ENCODE data around the gene HGS.
"Not testable (repeated sequence)": the region's sequence is repeated elsewhere in the genome, so short reads cannot be mapped to it uniquely, and the experiment has no call there.

HGS gene

DNA sequence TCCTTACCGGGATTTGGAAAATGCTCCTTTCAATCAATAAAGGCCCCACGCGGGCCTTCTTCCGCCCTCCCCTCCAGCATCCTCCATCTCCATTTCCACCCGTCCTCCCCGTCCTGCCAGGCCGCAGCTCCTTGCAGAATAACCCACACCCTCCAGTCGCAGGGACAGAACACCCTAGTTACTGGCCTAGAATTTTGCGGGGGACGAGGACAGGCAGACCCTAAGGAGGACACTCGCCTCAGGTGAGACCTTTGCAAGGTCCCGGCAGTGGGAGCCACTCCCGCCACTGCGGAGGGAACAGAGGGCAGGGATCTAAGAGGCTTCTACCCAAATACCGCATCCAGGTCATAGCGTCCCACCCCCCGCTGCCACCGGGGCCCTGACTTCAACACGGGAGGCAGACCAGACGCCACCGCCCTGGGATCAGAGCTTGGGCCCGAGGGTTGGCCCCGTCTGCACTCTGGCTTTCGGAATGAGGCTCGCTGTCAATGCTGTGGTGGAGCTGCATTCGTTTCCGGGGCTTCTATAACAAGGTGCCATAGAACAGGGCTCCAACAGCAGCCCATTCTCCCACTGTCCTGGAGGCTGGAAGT lies 55.1 kb downstream of the HGS start:
- ChIA-PET CTCF (no interaction called here), POLR2A (ENCODE audit: low non-redundant PET) (no interaction called here)
- DNase-seq (ENCODE audit: low spot score), result no peak
- H3K27ac ChIP-seq, result peak overlapping the region; percentile 46
- no peak for TF ChIP-seq CTCF (conservative IDR thresholded peaks at IDR 0.05; ENCODE audit: low read depth)

DNA sequence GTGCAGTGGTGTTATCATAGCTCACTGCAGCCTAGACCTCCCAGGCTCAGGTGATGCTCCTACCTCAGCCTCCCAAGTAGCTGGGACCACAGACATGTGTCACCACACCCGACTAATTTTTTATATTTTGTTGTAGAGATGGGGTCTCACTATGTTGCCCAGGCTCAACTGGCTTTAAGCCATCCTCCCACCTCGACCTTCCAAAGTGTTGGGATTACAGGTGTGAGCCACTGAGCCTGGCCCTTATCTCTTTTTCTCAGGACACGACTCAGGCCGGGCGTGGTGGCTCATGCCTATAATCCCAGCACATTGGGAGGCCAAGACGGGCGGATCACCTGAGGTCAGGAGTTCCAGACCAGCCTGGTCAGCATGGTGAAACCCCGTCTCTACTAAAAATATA lies 55.8 kb downstream of the HGS start:
- DNase-seq (ENCODE audit: low spot score); POLR2A ChIA-PET (ENCODE audit: low non-redundant PET); CTCF ChIA-PET: not testable (repeated sequence)
- peak overlapping the region; percentile 46 for H3K27ac ChIP-seq

- peak overlapping the region; percentile 19; the same call in 1 of the 2 replicates for H3K27ac ChIP-seq
- POLR2A ChIA-PET (ENCODE audit: low non-redundant PET), result no interaction called here
Measured at GRCh38 chr17:81740395-81740961, 56.7 kb downstream of the HGS start.

GRCh38 chr17:81741049-81741593 lies 57.3 kb downstream of the HGS start:
- ChIA-PET POLR2A (ENCODE audit: low non-redundant PET) (no interaction called here), CTCF (no interaction called here)
- H3K27ac ChIP-seq, result peak overlapping the region; percentile 47
- no peak for DNase-seq (ENCODE audit: low spot score)
- TF ChIP-seq CTCF (conservative IDR thresholded peaks at IDR 0.05; ENCODE audit: low read depth), result no peak

More at GRCh38 chr17:81740395-81740961, 56.7 kb downstream of the HGS start:
- DNase-seq (ENCODE audit: low spot score), result no peak
- TF ChIP-seq CTCF (conservative IDR thresholded peaks at IDR 0.05; ENCODE audit: low read depth), result no peak
- CTCF ChIA-PET, result no interaction called here

DNA sequence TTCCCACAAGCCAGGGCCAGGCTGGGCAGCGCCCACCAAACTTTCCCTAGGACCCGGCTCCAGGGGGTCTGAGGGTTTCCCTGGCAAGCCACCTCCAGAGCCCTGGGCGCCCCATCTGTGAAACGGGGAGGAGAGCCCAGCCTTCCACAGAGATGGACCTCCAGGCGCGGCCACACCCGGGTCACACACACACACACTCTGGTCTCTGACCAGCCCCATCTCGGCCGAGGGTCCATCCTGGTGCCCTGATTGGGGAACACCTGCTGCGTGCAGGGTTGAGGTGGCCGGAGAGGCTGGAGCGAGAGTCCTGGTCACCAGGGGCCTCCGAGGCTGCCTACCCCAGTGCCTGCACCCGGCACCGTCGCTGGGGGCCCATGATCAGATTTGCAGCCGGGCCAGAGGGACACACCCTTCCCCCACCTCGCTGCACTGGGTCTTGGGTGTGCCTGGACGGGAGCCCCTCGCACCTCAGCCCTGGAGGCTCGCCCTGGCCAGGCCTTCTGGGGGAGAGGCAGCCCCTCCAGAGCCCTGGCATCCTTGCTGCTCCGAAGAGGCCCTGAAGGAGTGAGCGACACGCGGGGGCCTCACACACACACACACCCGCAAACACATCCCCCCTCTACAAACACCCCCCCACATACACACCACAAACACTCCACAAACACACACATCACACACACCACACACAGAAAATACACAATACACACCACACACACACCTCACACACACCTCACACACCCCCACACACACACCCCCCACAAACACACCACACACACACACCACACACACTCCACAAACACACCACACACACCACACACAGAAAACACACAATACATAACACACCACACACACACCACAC lies 58.0 kb downstream of the HGS start:
- CTCF ChIA-PET, result no interaction called here
- H3K27ac ChIP-seq, result peak overlapping the region; percentile 47
- POLR2A ChIA-PET (ENCODE audit: low non-redundant PET), result no interaction called here
- no peak for TF ChIP-seq CTCF (conservative IDR thresholded peaks at IDR 0.05; ENCODE audit: low read depth)
- DNase-seq (ENCODE audit: low spot score), result no peak
